ENCODE data around the gene C10orf53. TPM values are rescaled to one million over a fixed set of nuclear protein-coding genes. Genes with fewer than 3 reads are reported as not detected.

Gene C10orf53
- total RNA-seq, 1 experiment from 2014 or later = not detected

DNA sequence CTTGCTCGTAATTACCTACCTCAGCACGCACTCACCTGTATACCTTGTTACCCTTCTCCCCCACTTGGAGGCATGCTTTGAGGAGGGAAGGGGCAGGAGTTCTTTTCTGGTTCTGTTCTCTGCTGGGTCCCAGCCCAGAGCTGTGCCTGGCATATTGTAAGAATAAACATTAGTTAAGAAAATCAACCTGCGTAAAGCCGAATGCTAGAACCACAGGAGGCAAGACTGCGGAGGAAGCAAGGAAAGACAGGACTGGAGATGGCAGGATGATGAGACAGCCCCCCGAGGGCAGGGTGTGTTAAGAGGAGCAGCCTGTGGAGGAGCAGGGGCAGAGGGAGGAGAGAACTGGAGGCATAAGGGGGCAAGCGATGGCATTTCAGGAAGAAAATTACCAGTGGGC, 9.5 kb downstream of the C10orf53 start:
- H3K4me3 Mint-ChIP-seq (ENCODE audit: unreplicated experiment) = no peak overlapping the region
- H3K36me3 Mint-ChIP-seq (ENCODE audit: insufficient read depth, unreplicated experiment) = no peaks in the 10 kb centered on the region
- intact Hi-C loops (cut with micrococcal nuclease; ENCODE audit: unreplicated experiment) = no loop called here
- CTCF ChIA-PET = interaction anchor here (0.7 kb wide), 1 partner anchor 73 kb away, joined by 9 read pairs; the partner anchor contains the start of gene OGDHL
- H3K27me3 Mint-ChIP-seq (ENCODE audit: insufficient read depth, unreplicated experiment) = no peaks in the 10 kb centered on the region
- no peak for DNase-seq
- peaks cover 8% of the 10 kb centered on the region; the same call in 1 of the 2 replicates for H3K4me1 ChIP-seq
- peaks cover 10% of the 10 kb centered on the region for H3K9me3 Mint-ChIP-seq (ENCODE audit: unreplicated experiment)
- no peak overlapping the region for H3K4me3 ChIP-seq (ENCODE audit: low read depth, low read length)
- no peaks in the 10 kb centered on the region for H3K36me3 ChIP-seq (ENCODE audit: control insufficient read depth, insufficient read depth, low read length)
- no peaks in the 10 kb centered on the region for H3K27me3 ChIP-seq (replicated peaks; ENCODE audit: control insufficient read depth, insufficient read depth, low read length)
- POLR2A ChIA-PET = no interaction called here
- TF ChIP-seq, protein P1, sequence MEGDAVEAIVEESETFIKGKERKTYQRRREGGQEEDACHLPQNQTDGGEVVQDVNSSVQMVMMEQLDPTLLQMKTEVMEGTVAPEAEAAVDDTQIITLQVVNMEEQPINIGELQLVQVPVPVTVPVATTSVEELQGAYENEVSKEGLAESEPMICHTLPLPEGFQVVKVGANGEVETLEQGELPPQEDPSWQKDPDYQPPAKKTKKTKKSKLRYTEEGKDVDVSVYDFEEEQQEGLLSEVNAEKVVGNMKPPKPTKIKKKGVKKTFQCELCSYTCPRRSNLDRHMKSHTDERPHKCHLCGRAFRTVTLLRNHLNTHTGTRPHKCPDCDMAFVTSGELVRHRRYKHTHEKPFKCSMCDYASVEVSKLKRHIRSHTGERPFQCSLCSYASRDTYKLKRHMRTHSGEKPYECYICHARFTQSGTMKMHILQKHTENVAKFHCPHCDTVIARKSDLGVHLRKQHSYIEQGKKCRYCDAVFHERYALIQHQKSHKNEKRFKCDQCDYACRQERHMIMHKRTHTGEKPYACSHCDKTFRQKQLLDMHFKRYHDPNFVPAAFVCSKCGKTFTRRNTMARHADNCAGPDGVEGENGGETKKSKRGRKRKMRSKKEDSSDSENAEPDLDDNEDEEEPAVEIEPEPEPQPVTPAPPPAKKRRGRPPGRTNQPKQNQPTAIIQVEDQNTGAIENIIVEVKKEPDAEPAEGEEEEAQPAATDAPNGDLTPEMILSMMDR (IDR thresholded peaks at IDR 0.05; ENCODE audit: insufficient read depth in 1 of 2, low read depth in 1 of 2, low read length in 1 of 2, severe bottlenecking in 1 of 2, unreplicated experiment in 1 of 2) = no peak
- no peak overlapping the region for H3K27ac Mint-ChIP-seq (ENCODE audit: unreplicated experiment)
- H3K4me1 Mint-ChIP-seq (ENCODE audit: low read depth, unreplicated experiment) = peaks cover 14% of the 10 kb centered on the region
- H3K9me3 ChIP-seq = peaks cover 5% of the 10 kb centered on the region; the same call in 1 of the 2 replicates
- BruUV-seq (replicated peaks) = no TSS peak

DNA sequence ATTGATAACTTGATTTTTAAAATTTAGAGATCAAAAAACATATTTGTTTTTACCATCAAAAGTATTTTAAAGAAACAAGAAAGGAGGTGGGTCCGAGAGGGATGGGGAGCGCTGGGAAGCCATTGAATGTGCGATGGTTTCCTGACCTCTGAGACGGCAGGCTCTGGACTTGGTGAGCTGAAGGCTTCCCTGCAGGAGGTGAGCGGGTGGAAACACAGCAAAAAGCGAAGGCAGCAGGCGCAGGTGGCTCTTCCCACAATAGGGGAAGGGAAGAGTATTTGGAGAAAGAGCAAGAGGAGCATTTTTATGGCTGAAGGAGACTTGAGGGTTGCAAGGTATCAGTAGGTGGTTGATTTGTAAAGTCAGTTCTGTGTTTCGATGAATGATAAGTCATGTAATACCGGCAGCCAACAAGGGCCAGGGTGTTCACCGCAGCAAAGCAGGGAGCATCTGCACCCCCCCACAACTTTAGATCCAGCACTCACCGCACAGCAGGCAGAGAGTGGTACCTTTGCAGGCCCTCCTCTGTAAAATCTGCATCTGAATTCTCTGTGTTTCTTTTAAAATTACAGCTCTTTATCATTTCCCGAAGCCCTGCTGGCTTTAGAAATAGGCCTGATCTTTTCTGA, 10.5 kb downstream of the C10orf53 start:
- no TSS peak for BruUV-seq (replicated peaks)
- Histone ChIP-seq H3K27me3 (replicated peaks; ENCODE audit: control insufficient read depth, insufficient read depth, low read length) (no peaks in the 10 kb centered on the region), H3K4me1 (peaks cover 8% of the 10 kb centered on the region; the same call in 1 of the 2 replicates), H3K36me3 (ENCODE audit: control insufficient read depth, insufficient read depth, low read length) (no peaks in the 10 kb centered on the region), H3K9me3 (peaks cover 5% of the 10 kb centered on the region; the same call in 1 of the 2 replicates), H3K4me3 (ENCODE audit: low read depth, low read length) (no peak overlapping the region)
- no peaks in the 10 kb centered on the region for H3K27me3 Mint-ChIP-seq (ENCODE audit: insufficient read depth, unreplicated experiment)
- ChIA-PET POLR2A (no interaction called here), CTCF (no interaction called here)
- TF ChIP-seq, protein P1 (IDR thresholded peaks at IDR 0.05; ENCODE audit: insufficient read depth in 1 of 2, low read depth in 1 of 2, low read length in 1 of 2, severe bottlenecking in 1 of 2, unreplicated experiment in 1 of 2) = no peak
- no peak for DNase-seq
- peaks cover 5% of the 10 kb centered on the region for H3K9me3 Mint-ChIP-seq (ENCODE audit: unreplicated experiment)
- H3K4me1 Mint-ChIP-seq (ENCODE audit: low read depth, unreplicated experiment) = peaks cover 14% of the 10 kb centered on the region
- no peaks in the 10 kb centered on the region for H3K36me3 Mint-ChIP-seq (ENCODE audit: insufficient read depth, unreplicated experiment)
- no peak overlapping the region for H3K27ac Mint-ChIP-seq (ENCODE audit: unreplicated experiment)
- intact Hi-C loops (cut with micrococcal nuclease; ENCODE audit: unreplicated experiment) = no loop called here
- no peak overlapping the region for H3K4me3 Mint-ChIP-seq (ENCODE audit: unreplicated experiment)

DNA sequence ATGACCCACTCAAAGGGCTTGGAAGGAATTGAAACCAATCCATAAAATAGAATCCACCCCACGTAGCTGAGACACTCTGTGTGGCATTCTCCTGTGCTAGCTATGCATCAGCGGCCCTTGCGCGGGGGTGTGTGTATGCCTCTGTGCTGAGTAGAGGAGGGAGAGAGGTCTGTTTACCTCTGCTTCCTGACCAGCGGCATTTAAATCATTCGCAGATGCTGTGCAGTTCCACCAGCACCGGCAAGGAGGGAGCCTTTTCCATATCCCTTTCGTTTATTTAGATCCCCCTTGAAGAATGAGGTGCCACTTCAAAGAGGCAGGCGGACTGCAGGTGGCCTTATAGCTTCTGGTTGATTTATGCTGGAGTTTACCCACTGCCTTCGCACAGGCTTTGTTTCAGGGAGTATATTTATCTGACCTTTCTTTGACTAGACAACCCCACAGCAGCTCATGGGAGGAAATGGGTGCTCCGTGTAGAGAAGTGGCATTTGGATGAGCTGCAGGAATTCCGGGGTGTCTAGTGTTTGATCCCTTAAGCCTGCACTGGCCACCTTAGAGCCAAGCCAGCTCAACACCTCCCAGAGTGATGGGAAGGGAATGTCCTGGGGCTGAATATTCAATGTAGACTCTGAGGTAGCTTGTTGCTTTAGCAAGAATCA, 11.4 kb downstream of the C10orf53 start:
- no TSS peak for BruUV-seq (replicated peaks)
- H3K36me3 ChIP-seq (ENCODE audit: control insufficient read depth, insufficient read depth, low read length) = no peaks in the 10 kb centered on the region
- H3K27ac Mint-ChIP-seq (ENCODE audit: unreplicated experiment) = no peak overlapping the region
- CTCF ChIA-PET = no interaction called here
- intact Hi-C loops (cut with micrococcal nuclease; ENCODE audit: unreplicated experiment) = no loop called here
- H3K4me3 ChIP-seq (ENCODE audit: low read depth, low read length) = no peak overlapping the region
- peaks cover 8% of the 10 kb centered on the region; the same call in 1 of the 2 replicates for H3K4me1 ChIP-seq
- H3K27me3 Mint-ChIP-seq (ENCODE audit: insufficient read depth, unreplicated experiment) = no peaks in the 10 kb centered on the region
- H3K4me1 Mint-ChIP-seq (ENCODE audit: low read depth, unreplicated experiment) = peaks cover 14% of the 10 kb centered on the region
- no peak overlapping the region for H3K4me3 Mint-ChIP-seq (ENCODE audit: unreplicated experiment)
- POLR2A ChIA-PET = no interaction called here
- peaks cover 5% of the 10 kb centered on the region; the same call in 1 of the 2 replicates for H3K9me3 ChIP-seq
- H3K27me3 ChIP-seq (replicated peaks; ENCODE audit: control insufficient read depth, insufficient read depth, low read length) = peaks cover 1% of the 10 kb centered on the region; the same call in 1 of the 2 replicates
- TF ChIP-seq, protein P1 (IDR thresholded peaks at IDR 0.05; ENCODE audit: insufficient read depth in 1 of 2, low read depth in 1 of 2, low read length in 1 of 2, severe bottlenecking in 1 of 2, unreplicated experiment in 1 of 2) = no peak
- H3K36me3 Mint-ChIP-seq (ENCODE audit: insufficient read depth, unreplicated experiment) = no peaks in the 10 kb centered on the region
- H3K9me3 Mint-ChIP-seq (ENCODE audit: unreplicated experiment) = no peaks in the 10 kb centered on the region
- DNase-seq = no peak

All from Caco-2 (cell line).